Activated naive CD4-positive, alpha-beta T cell treated with Interleukin-2 at 50 U/mL for 16 hours (primary cell): ENCODE data around the gene ADAM21.
A peak's percentile ranks its signal among the peaks of the same experiment; 100 is the strongest.
"Not testable (repeated sequence)": the region's sequence is repeated elsewhere in the genome, so short reads cannot be mapped to it uniquely, and the experiment has no call there.

Source experiments
- DNase-seq: peaks from one replicate; pipeline ENCODE4 v3.0.0-alpha.2; 2020

Gene ADAM21

DNA sequence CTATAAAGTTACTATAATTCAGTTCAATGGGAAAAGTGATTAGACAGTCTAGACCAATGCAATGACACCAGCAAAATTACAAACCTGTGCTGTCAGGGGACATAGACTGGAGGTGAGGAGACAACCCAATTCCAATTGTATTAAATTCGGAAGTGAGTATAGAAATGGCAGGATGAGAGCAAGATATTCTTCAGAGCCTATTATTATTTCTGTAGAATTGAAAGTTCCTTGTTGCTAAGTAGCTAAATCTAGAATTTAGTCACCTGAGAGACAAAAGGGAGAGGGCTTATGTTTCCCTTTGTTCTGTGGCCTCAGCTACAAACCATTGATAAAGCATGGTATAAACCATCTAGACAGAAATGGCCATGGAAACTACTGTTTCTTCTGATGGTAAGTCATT, at the start of gene ADAM21:
ADAM21 (plus strand) TSS at position 301 of the 400 bp plus-strand sequence. CDS start 5,326 bp downstream, outside the sequence.
- no peak for DNase-seq

GRCh38 chr14:70403335-70403734, 48.6 kb upstream of the ADAM21 start:
- DNase-seq, result not testable (repeated sequence)

- not testable (repeated sequence) for DNase-seq
Observed at GRCh38 chr14:70406216-70406615, 45.8 kb upstream of the ADAM21 start.

GRCh38 chr14:70407621-70408020, 44.4 kb upstream of the ADAM21 start:
- no peak for DNase-seq

- DNase-seq, result no peak
Observed at GRCh38 chr14:70415788-70416187, 36.2 kb upstream of the ADAM21 start.

DNA sequence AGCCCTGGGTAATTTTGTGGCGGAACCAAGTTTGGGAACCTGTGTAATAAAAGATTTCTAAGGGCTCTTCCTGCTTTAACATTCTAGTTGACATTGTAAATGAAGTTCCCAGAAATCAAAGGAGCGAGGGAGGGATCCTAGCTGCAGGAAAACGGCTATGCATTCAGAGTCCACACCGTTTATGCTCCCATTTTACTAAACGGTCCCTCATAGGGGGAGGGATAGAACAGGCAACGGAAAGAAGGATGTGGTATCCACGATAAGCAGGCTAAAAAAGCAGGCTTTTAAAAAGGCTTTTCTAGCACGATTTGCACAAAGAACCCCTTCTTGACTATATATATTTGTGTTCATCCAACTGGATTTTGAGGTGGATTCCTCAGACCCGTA, 35.6 kb upstream of the ADAM21 start:
- no peak for DNase-seq

DNA sequence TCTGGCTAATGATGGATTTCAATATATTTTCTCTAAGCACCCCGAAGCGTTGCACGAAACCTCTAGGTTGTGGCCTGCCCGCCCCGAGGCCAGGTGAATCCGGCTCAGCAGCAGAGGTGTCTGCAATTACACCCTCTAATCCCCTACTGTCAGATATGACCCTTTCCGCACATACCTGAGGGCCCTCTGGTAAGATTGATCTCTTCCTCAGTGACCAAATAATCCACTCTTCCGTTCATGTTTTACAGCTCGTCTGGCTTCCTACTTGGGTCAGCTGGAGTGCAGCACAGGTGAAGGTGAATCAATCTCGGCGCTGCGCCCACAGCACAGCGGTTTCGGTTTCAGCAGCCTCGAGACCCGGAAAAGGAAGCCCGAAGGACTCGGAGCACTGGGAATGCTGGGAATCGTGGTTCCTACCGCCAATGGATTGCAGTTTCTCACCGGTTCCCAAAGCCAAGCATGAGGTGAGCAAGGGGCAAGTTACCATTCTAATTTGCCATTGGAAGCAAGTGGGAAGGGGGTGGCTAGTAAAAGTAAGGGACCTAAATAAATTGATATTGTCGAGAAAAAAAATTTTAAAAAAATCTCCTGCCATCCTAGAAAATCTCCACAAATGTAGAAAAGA, 35.1 kb upstream of the ADAM21 start, which contains the start of gene SYNJ2BP:
SYNJ2BP (minus strand) TSS at position 366 of the 625 bp plus-strand sequence; CDS start at position 239, 127 bp downstream.
- peak; percentile 57 for DNase-seq

DNA sequence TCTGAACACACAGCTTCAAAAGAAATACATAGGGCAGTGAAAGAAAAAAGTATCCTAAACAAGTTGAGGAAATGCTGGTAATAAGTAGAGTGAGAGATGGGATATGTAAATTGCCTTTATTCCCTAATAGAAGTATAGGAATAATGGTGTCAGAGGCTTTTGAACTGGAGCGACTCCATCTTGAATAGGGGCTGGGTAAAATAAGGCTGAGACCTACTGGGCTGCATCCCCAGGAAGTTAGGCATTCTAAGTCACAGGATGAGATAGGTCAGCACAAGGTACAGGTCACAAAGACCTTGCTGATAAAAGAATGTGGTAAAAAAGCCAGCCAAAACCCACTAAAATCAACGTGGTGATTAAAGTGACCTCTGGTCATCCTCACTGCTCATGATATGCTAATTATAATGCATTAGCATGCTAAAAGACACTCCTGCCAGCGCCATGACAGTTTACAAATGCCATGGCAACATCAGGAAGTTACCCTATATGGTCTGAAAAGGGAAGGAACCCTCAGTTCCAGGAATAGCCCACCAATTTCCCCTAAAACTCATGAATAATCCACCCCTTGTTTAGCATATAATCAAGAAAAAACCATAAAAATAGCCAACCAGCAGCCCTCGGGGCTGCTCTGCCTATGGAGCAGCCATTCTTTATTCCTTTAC, 32.6 kb upstream of the ADAM21 start:
- DNase-seq, result not testable (repeated sequence)

DNA sequence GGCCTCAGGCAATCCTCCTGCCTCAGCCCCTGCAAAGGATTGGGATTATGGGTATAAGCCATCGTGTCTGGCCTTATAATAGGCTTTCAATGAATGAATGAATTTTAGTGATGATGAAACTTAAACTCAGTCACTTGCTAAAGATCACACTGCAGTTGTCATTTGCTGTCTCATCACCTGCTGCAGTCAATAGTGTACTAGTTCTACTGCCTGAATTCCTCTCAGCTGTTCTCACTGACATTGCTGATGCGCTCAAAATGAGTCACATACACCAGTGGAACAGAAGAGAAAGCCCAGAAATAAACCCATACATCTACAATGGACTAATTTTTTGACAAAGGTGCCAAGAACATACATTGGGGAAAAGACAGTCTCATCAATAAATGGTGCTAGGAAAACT, 29.4 kb upstream of the ADAM21 start:
- DNase-seq, result no peak

DNA sequence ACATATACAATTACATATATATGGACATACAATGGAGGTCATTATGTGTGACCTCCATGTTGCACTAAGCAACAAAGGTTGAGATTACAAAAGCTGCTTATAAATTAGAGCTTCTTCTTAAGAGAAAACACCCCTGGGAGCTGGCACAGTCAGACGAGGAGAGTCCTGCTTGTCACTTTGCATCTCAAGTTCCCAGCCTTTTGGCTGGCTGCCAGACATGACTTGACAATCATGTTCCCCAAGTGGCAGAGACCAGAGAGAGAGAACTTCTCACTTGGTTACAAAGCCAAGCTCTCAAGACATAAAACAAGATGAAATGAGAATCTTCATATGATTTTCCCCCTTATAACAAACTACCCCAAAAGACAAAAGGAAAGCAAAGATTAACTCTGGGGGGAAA, 26.6 kb upstream of the ADAM21 start:
- DNase-seq, result no peak

GRCh38 chr14:70426555-70426954, 25.4 kb upstream of the ADAM21 start:
- not testable (repeated sequence) for DNase-seq

GRCh38 chr14:70436867-70437266, 15.1 kb upstream of the ADAM21 start:
- no peak for DNase-seq

GRCh38 chr14:70441641-70442040, 10.3 kb upstream of the ADAM21 start:
- no peak for DNase-seq

DNA sequence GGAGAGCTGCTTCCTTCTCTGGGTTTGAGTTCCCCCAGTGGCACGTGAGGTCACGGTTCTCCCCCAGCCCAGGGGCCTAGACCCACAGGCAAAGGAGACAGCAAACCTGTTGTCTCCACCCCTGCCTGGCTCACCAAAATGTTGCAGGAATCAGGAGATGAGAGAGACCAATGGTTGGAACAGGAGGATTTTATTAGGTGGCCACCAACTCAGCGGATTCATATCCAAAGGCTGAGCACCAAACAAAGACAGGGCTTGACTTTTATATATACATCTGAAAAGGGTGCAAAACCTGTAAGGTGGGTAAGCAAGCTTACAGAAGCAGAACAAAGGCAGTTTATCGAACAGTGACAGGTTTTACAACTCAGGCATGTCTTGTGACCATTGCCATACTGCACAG, 9.2 kb upstream of the ADAM21 start:
- DNase-seq, result no peak

DNA sequence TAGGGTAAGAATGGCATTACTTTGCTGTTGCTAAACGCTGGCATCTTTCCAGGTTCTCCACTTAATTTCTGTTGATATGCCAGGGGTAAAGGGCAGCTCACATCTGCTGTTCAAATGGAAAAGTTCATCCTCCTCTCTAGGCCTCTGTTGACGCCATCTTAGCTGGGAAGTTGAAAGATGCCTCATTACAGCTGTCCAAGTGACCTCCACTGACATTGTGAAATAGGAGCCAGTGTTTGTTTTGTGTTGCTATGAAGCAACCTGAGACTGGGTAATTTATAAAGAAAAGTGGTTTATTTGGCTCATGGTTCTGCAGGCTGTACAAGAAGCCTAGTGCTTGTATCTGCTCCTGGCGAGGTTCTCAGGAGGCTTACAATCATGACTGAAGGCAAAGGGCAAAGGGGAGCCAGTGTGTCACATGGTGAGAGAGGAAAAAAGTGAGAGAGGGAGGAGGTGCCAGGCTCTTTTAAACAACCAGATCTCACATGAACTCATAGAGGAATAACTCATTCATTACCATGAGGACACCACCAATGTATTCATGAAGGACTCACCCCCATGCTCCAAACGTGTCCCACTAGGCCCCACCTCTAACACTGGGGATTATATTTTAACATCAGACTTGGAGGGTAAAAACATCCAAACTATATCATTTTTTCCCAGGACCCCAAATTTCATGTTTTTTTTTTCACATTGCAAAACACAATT, 3.2 kb upstream of the ADAM21 start:
- no peak for DNase-seq

DNA sequence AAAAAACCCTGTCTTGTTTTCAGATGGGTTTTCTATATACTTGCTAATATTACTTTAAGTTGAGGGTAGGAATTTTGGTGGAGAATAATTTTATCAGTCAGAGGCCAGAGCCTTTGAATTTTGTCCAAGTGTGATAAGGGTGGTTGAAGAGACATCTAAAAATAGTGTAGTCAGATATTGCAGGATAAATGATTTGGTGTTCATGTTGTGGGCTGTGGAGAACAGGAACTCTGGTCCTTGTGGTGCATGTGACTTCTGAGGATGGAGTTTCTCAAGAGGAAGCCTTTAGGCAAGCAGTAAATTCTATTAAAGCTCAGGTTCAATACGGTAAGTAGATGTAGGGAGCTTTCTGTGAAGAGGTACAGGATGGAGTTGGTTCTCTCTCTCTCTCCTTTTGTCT, 2.8 kb downstream of the ADAM21 start:
- DNase-seq, result no peak

GRCh38 chr14:70468731-70469130, 16.8 kb downstream of the ADAM21 start:
- no peak for DNase-seq

GRCh38 chr14:70470863-70471563, 19.0 kb downstream of the ADAM21 start:
- DNase-seq, result not testable (repeated sequence)

DNA sequence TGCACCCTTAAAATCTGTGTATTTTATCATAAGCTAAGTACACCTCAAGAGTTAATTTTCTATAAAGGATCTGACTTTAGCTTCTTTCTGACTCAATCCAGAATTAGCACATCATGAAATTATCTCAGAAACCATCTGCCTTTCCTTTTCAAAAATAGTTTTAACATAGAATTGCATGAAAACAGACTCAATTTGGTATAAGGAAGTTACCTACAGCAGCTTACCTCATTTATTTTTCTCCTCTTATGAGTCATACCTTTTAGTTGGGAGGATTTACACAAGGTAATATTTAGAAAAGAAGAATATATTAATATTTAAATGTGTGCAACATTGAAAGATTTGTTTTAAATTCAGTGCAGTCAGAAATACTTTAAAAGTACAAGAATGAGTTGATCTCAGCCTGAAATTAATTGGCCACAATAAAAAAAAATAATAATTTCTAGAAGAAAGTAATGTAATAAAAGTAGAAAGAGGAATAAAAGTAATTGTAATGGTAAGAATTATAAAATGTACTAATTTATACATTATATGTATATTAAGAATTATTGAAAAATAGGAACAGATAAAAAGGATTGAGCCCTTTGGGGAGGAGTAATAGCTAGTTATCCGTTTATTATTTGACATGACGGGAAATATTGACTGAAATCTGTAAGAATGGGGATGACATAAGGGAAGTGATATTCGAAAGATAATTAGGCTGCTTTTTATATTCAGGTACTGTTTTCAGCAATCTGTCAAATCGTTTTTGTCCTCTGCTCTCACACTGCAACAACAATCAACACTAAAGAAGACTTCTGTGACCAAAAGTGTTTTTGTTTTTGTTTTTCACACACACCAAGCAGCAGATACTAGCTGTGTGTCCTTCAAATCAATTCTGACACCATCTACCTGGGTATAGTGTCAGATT, 20.5 kb downstream of the ADAM21 start:
- DNase-seq, result no peak

DNA sequence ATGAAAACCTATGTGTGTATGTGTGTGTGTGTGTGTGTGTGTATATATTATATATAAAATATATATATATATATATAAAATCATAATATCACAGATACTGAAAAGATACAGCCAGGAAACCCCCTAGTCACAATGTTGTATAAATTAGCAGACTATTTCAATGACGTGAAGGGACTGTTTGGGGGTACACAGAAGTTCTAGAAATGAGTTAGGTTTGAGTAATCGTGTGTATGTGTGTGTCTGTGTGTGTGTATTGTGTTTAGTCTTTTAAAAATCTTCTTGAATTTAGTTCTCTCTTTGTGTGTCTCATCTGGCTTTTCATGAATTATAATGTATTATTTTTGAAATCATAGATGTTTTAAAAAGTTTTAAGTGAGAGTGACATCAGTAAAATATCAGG, 21.9 kb downstream of the ADAM21 start:
- no peak for DNase-seq

DNA sequence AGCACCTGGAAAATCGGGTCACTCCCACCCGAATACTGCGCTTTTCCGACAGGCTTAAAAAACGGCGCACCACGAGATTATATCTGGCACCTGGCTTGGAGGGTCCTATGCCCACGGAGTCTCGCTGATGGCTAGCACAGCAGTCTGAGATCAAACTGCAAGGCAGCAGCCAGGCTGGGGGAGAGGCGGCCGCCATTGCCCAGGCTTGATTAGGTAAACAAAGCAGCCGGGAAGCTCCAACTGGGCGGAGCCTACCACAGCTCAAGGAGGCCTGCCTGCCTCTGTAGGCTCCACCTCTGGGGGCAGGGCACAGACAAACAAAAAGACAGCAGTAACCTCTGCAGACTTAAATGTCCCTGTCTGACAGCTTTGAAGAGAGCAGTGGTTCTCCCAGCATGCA, 23.5 kb downstream of the ADAM21 start:
- not testable (repeated sequence) for DNase-seq
